ENCODE results near the gene UBL5. TPM values are rescaled to one million over a fixed set of nuclear protein-coding genes. Genes with fewer than 3 reads are reported as not detected.
"Not testable (repeated sequence)": the region's sequence is repeated elsewhere in the genome, so short reads cannot be mapped to it uniquely, and the experiment has no call there.

Gene UBL5
- total RNA-seq, 1 experiment from 2014 or later: 302 TPM

GRCh38 chr19:9836021-9836420, 8.3 kb downstream of the UBL5 start:
- H3K9me3 Mint-ChIP-seq (ENCODE audit: unreplicated experiment): no peaks in the 10 kb centered on the region
- H3K27me3 Mint-ChIP-seq (ENCODE audit: insufficient read depth, unreplicated experiment): no peaks in the 10 kb centered on the region
- ChIA-PET CTCF (interaction anchor here (0.6 to 1.1 kb wide), 3 partner anchors 8 to 192 kb away, joined by 3 to 4 read pairs (median 3); partner anchors contain the start of gene UBL5), POLR2A (interaction anchor here (2.3 kb wide), 1 partner anchor 8 kb away, joined by 15 read pairs; the partner anchor contains the start of gene UBL5)
- peak overlapping the region; percentile 66 for H3K27ac Mint-ChIP-seq (ENCODE audit: low read depth, unreplicated experiment)
- H3K4me3 Mint-ChIP-seq (ENCODE audit: unreplicated experiment): peak overlapping the region; percentile 79
- no peak for TF ChIP-seq CTCF (IDR thresholded peaks at IDR 0.05; ENCODE audit: unreplicated experiment)
- intact Hi-C loops (cut with micrococcal nuclease): no loop called here
- peaks cover 7% of the 10 kb centered on the region for H3K4me1 Mint-ChIP-seq (ENCODE audit: insufficient read depth, unreplicated experiment)
- no TSS peak for BruUV-seq (replicated peaks)
- no peak for DNase-seq (ENCODE audit: unreplicated experiment)
- peaks cover 30% of the 10 kb centered on the region for H3K36me3 Mint-ChIP-seq (ENCODE audit: insufficient read depth, unreplicated experiment)

- TF ChIP-seq CTCF (IDR thresholded peaks at IDR 0.05; ENCODE audit: unreplicated experiment): no peak
- DNase-seq (ENCODE audit: unreplicated experiment): no peak
- ChIA-PET CTCF (interaction anchor here (0.5 to 1.7 kb wide), 4 partner anchors 9 to 189 kb away, joined by 3 to 5 read pairs (median 3); no protein-coding TSS in a partner anchor), POLR2A (interaction anchor here (2.3 kb wide), 1 partner anchor 11 kb away, joined by 15 read pairs; the partner anchor contains the start of gene UBL5)
- Mint-ChIP-seq H3K27ac (ENCODE audit: low read depth, unreplicated experiment) (no peak overlapping the region), H3K4me3 (ENCODE audit: unreplicated experiment) (no peak overlapping the region), H3K4me1 (ENCODE audit: insufficient read depth, unreplicated experiment) (peaks cover 7% of the 10 kb centered on the region), H3K9me3 (ENCODE audit: unreplicated experiment) (no peaks in the 10 kb centered on the region), H3K27me3 (ENCODE audit: insufficient read depth, unreplicated experiment) (no peaks in the 10 kb centered on the region), H3K36me3 (ENCODE audit: insufficient read depth, unreplicated experiment) (peaks cover 44% of the 10 kb centered on the region)
- intact Hi-C loops (cut with micrococcal nuclease): no loop called here
- no TSS peak for BruUV-seq (replicated peaks)
These were observed 10.6 kb downstream of the UBL5 start for GRCh38 chr19:9838324-9838723.

- no TSS peak for BruUV-seq (replicated peaks)
- intact Hi-C loops (cut with micrococcal nuclease): no loop called here
- Mint-ChIP-seq H3K4me3 (ENCODE audit: unreplicated experiment) (no peak overlapping the region), H3K36me3 (ENCODE audit: insufficient read depth, unreplicated experiment) (peaks cover 55% of the 10 kb centered on the region), H3K27ac (ENCODE audit: low read depth, unreplicated experiment) (no peak overlapping the region), H3K9me3 (ENCODE audit: unreplicated experiment) (no peaks in the 10 kb centered on the region), H3K27me3 (ENCODE audit: insufficient read depth, unreplicated experiment) (no peaks in the 10 kb centered on the region), H3K4me1 (ENCODE audit: insufficient read depth, unreplicated experiment) (peaks cover 7% of the 10 kb centered on the region)
- DNase-seq (ENCODE audit: unreplicated experiment): no peak
- TF ChIP-seq CTCF (IDR thresholded peaks at IDR 0.05; ENCODE audit: unreplicated experiment): no peak
- ChIA-PET POLR2A (interaction anchor here (1.4 to 2.2 kb wide), 2 partner anchors 11 to 13 kb away, joined by 3 to 11 read pairs; partner anchors contain the start of gene UBL5), CTCF (interaction anchor here (1.7 kb wide), 1 partner anchor 33 kb away, joined by 5 read pairs; no protein-coding TSS in a partner anchor)
These were observed 11.7 kb downstream of the UBL5 start for GRCh38 chr19:9839415-9839814.

GRCh38 chr19:9842834-9843625, 15.3 kb downstream of the UBL5 start:
- H3K27me3 Mint-ChIP-seq (ENCODE audit: insufficient read depth, unreplicated experiment): no peaks in the 10 kb centered on the region
- H3K4me3 Mint-ChIP-seq (ENCODE audit: unreplicated experiment): no peak overlapping the region
- no TSS peak for BruUV-seq (replicated peaks)
- no peaks in the 10 kb centered on the region for H3K9me3 Mint-ChIP-seq (ENCODE audit: unreplicated experiment)
- ChIA-PET POLR2A (no interaction called here), CTCF (interaction anchor here (0.6 kb wide), 1 partner anchor 730 kb away, joined by 4 read pairs; no protein-coding TSS in a partner anchor)
- H3K36me3 Mint-ChIP-seq (ENCODE audit: insufficient read depth, unreplicated experiment): peaks cover 65% of the 10 kb centered on the region
- TF ChIP-seq CTCF (IDR thresholded peaks at IDR 0.05; ENCODE audit: unreplicated experiment): no peak
- peaks cover 14% of the 10 kb centered on the region for H3K4me1 Mint-ChIP-seq (ENCODE audit: insufficient read depth, unreplicated experiment)
- no peak overlapping the region for H3K27ac Mint-ChIP-seq (ENCODE audit: low read depth, unreplicated experiment)
- no peak for DNase-seq (ENCODE audit: unreplicated experiment)
- intact Hi-C loops (cut with micrococcal nuclease): no loop called here

GRCh38 chr19:9843626-9844273, 16.0 kb downstream of the UBL5 start:
- H3K27ac Mint-ChIP-seq (ENCODE audit: low read depth, unreplicated experiment); intact Hi-C loops (cut with micrococcal nuclease); H3K9me3 Mint-ChIP-seq (ENCODE audit: unreplicated experiment); H3K27me3 Mint-ChIP-seq (ENCODE audit: insufficient read depth, unreplicated experiment); H3K4me3 Mint-ChIP-seq (ENCODE audit: unreplicated experiment); BruUV-seq (replicated peaks); DNase-seq (ENCODE audit: unreplicated experiment); CTCF ChIA-PET: not testable (repeated sequence)
- peaks cover 14% of the 10 kb centered on the region for H3K4me1 Mint-ChIP-seq (ENCODE audit: insufficient read depth, unreplicated experiment)
- peaks cover 58% of the 10 kb centered on the region for H3K36me3 Mint-ChIP-seq (ENCODE audit: insufficient read depth, unreplicated experiment)
- POLR2A ChIA-PET: interaction anchor here (0.7 kb wide), 1 partner anchor 1495 kb away, joined by 3 read pairs; no protein-coding TSS in a partner anchor

All from MCF 10A (cell line).